ENCODE data around the gene FYN. TPM values are rescaled to one million over a fixed set of nuclear protein-coding genes. Genes with fewer than 3 reads are reported as not detected.

FYN gene
- total and polyA plus RNA-seq, 2 of the 13 experiments (the other 11 are each of a cell fraction or from before 2014, with no cell fraction given): 15.5 to 24.6 TPM

GRCh38 chr6:111769365-111770152, 103.7 kb downstream of the FYN start:
- no peaks in the 10 kb centered on the region for H4K20me1 ChIP-seq (ENCODE audit: insufficient read depth, low read length)
- no peak overlapping the region for H3K4me3 ChIP-seq (replicated peaks in 1 of 3; ENCODE audit: insufficient read depth in 1 of 3, low read depth in 2 of 3, low read length in 3 of 3)
- in situ Hi-C loops (cut with HindIII; ENCODE audit: extremely low pct_ligation_motif_present, low pct_unique_long_range_greater_than_20kb): no loop called here
- POLR2A ChIA-PET: interaction anchor here (1.4 kb wide), 1 partner anchor 24 kb away, joined by 4 read pairs; no protein-coding TSS in a partner anchor
- H3K27me3 ChIP-seq (ENCODE audit: control insufficient read depth in 1 of 2, insufficient read depth in 2 of 2, low read length in 2 of 2): no peaks in the 10 kb centered on the region
- FAIRE-seq (no peak), DNase-seq (ENCODE audit: low spot score) (no peak), ATAC-seq (no peak)
- no peaks in the 10 kb centered on the region for H3K79me2 ChIP-seq (ENCODE audit: insufficient read depth, low read length)
- BruUV-seq (replicated peaks): no TSS peak
- H3K9ac ChIP-seq (ENCODE audit: insufficient read depth, low read depth, low read length): no peak overlapping the region
- H3K9me3 ChIP-seq (ENCODE audit: low read length): no peaks in the 10 kb centered on the region
- H3K4me1 ChIP-seq (ENCODE audit: insufficient read depth, low read length): no peaks in the 10 kb centered on the region
- 0 out of 5 replicates have a peak, but pooled peaks cover 0 to 3% of the 10 kb centered on the region in 2 experiments for H3K36me3 ChIP-seq (replicated peaks in 1 of 2; ENCODE audit: control insufficient read depth in 1 of 2, insufficient read depth in 2 of 2, low read length in 2 of 2)
- intact Hi-C loops (cut with micrococcal nuclease; ENCODE audit: unreplicated experiment): no loop called here
- H3K4me2 ChIP-seq (ENCODE audit: low read depth, low read length): no peak overlapping the region
- H2AFZ ChIP-seq (ENCODE audit: low read length): no peak overlapping the region
- no peak overlapping the region for H3K27ac ChIP-seq (ENCODE audit: extremely low read length, insufficient read depth, low read length)
- CTCF ChIA-PET (ENCODE audit: low intra/inter-chr PET ratio, low total read pairs): no interaction called here
- 62% methylated on average over 1 of the region's 1 CpG for WGBS (ENCODE audit: low lambda C conversion rate)
- TF ChIP-seq ZNF10 (CRISPR knock-in tag; IDR thresholded peaks at IDR 0.05; ENCODE audit: borderline replicate concordance, low read depth): no peak
- TF ChIP-seq ZNF547 (CRISPR knock-in tag; IDR thresholded peaks at IDR 0.05): no peak
- TF ChIP-seq MAFK (conservative IDR thresholded peaks at IDR 0.05 in 1 of 2, IDR thresholded peaks at IDR 0.05 in 1 of 2; ENCODE audit: low read length in 2 of 2): peak; percentile 98 to 99
- TF ChIP-seq, protein P1, sequence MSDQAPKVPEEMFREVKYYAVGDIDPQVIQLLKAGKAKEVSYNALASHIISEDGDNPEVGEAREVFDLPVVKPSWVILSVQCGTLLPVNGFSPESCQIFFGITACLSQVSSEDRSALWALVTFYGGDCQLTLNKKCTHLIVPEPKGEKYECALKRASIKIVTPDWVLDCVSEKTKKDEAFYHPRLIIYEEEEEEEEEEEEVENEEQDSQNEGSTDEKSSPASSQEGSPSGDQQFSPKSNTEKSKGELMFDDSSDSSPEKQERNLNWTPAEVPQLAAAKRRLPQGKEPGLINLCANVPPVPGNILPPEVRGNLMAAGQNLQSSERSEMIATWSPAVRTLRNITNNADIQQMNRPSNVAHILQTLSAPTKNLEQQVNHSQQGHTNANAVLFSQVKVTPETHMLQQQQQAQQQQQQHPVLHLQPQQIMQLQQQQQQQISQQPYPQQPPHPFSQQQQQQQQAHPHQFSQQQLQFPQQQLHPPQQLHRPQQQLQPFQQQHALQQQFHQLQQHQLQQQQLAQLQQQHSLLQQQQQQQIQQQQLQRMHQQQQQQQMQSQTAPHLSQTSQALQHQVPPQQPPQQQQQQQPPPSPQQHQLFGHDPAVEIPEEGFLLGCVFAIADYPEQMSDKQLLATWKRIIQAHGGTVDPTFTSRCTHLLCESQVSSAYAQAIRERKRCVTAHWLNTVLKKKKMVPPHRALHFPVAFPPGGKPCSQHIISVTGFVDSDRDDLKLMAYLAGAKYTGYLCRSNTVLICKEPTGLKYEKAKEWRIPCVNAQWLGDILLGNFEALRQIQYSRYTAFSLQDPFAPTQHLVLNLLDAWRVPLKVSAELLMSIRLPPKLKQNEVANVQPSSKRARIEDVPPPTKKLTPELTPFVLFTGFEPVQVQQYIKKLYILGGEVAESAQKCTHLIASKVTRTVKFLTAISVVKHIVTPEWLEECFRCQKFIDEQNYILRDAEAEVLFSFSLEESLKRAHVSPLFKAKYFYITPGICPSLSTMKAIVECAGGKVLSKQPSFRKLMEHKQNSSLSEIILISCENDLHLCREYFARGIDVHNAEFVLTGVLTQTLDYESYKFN (CRISPR knock-in tag; conservative IDR thresholded peaks at IDR 0.05): no peak
- peak; percentile 99 for TF ChIP-seq MAFF (IDR thresholded peaks at IDR 0.05; ENCODE audit: low read depth, low read length)
- TF ChIP-seq KLF6 (CRISPR knock-in tag; IDR thresholded peaks at IDR 0.05): no peak
- TF ChIP-seq IRF2 (CRISPR knock-in tag; IDR thresholded peaks at IDR 0.05): no peak
- TF ChIP-seq CENPT (CRISPR knock-in tag; IDR thresholded peaks at IDR 0.05; ENCODE audit: low read depth): no peak

Measured in HepG2 (cell line).